GM19025 (cell line): Measurements from ENCODE around the gene C16orf74.
A peak's percentile ranks its signal among the peaks of the same experiment; 100 is the strongest.

Experiments used
- ATAC-seq: cut with Tn5 transposase; IDR thresholded peaks from one replicate; pipeline ENCODE4 v1.9.1; 2021; ENCODE audit warnings: mild to moderate bottlenecking, low read depth, moderate library complexity; ENCODE audit not compliant: unreplicated experiment

The C16orf74 gene

DNA sequence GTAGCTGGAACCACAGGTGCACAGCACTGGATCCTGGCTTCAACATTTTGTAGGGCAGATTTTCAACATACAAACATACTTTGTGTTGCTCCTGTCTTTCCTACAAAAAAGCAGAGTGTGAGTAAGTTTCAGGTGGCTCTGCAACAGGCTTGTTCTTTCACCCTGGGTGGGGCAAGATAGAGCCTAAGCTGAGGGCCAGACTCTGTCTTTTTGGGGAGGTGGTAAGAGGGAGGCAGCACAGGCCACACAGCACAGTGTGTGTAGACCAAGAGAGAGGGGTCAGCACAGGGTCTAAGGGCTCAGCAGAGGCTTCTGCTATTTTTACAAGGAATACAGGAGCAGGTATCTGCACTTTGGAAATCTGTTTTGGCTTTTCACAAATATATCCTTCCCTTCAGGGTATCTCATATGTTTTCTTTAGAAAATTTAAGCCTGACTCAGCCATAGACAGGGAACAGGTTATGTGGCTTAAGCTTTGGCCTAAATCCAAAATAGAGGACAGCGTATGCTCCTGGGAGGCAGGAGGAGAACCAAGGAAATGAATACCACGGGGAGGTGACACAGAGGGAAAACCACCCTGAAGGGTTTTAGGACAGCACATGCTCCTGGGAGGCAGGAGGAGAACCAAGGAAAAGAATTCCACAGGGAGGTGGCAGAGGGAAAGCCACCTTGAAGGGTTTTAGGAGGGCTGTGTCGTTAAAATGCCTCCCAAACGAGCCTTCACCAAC, 26.9 kb upstream of the C16orf74 start:
- no peak for ATAC-seq

DNA sequence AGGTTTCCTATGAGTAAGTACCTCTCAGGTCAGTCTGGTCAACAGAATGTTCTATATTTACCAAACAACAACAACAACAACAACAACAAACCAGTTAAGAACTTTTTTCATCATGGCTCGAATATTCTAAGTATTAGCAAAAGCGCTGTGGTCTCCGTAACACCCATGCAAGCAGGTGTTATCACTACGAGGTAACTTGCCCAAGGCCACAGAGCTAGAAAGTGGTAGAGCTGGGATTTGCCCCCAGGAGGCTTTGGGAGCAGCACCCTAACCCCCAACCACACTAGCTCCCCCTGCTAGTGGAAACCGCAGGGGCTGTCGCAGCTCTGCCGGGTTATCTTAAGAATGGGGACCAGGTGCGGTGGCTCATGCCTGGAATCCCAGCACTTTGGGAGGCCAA, 23.9 kb upstream of the C16orf74 start:
- ATAC-seq: no peak

DNA sequence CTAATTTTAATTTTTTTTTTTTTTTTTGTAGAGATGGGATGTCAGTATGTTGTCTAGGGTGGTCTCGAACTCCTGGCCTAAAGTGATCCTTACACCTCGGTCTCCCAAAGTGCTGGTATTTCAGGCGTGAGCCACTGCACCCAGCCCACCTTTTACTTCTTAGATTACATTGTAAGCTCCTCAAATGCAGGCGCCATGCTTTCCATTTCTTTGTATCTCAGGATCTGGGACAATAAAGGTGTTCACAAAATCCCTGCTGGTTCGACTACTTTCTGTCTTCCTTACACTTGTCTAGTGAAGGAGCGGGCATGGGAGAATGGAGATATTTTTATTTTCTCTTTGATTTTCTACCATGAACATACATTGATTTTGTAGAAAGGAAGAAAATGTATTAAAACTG, 23.2 kb upstream of the C16orf74 start:
- no peak for ATAC-seq

DNA sequence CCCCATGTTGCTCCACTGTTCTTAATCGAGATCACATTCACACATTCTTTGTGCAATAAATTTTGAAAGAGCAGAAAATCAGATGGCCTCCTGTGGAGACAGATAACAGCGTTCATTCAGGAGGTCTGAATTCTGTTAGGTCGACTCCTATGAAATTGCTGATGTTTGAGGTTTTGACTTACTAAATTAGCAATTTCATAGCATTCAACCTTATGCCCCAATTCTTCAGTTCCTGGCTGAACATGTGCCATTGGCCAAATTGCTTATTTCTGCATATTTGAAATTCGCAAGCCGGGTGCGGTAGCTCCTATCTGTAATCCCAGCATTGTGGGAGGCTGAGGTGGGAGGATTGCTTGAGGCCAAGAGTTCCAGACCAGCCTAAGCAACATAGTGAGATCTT, 22.1 kb upstream of the C16orf74 start:
- ATAC-seq: no peak

DNA sequence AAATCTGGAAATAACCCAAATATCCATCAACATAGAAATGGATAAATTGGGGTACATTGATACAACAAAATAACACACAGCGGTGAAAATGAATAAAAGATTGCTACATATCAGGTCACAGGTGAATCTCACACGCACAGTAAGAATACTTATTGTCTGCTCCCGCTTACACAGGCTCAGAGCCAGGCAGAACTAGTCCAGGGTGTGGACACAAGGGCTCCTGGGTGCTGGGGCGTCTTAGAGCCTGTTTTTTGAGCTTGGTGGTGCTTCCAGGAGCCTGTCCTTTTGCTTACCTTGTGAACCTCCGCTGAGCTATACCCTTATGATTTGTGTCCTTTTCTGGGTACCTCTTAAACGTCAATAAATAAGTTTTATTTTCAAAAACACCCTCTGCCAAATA, 19.8 kb upstream of the C16orf74 start:
- no peak for ATAC-seq

DNA sequence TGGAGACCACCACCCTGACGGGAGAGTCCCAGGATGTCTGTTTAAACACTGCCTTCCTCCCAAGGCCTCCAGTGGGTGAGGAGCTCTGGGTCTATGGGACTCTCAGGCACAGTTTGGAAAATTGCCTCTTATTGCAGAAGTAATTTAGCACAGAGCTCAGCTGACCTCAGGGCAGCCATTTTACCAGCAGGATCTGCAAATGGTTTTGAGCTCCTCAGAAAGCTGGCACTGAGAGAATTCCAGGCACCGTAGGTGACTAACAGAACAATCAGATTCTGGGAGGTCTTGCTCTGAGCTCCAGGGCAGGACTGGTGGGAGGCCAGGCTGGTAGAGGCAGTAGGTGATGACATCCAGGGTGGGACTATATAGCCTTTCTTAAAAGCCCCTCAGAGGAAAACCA, 17.3 kb upstream of the C16orf74 start:
- no peak for ATAC-seq

DNA sequence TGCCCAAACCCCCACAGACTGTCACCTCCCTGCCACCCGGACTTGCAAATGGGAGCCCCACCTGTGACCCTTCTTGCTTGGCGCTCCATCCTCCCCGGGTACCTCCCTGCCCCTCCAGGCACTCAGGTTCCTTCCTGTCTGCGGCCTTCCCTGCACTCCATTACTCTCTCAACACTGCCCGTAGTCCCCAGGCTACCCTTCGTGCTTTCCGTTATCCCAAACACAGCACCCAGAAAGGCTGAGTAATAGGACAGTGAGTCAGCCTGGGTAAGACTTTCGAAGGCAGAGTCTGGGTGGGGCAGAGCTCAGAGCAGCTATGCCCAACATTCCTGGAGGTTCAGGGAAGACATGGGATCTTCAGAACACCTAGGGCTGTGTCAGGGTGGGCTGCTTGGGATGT, 16.6 kb upstream of the C16orf74 start:
- no peak for ATAC-seq

DNA sequence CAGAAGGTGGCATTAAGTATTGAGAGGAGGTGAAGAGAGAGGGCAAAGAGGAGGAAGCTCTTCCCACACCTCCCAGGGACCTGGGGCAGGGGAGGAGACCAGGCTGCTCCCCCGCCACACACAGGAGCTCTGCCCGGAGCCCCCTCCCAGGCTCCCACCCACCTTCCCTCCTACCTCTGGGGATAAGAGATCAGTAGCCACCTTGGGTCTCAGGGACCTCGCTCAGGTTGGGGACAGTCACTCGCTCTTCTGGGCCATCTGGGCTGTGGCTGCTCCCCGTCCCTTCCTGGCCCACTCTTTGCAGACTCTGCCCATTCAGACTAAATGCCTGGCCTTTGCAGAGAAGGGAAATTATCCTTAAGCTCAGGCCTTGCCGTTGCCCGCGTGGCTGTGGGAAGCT, 14.9 kb upstream of the C16orf74 start:
- ATAC-seq: no peak

DNA sequence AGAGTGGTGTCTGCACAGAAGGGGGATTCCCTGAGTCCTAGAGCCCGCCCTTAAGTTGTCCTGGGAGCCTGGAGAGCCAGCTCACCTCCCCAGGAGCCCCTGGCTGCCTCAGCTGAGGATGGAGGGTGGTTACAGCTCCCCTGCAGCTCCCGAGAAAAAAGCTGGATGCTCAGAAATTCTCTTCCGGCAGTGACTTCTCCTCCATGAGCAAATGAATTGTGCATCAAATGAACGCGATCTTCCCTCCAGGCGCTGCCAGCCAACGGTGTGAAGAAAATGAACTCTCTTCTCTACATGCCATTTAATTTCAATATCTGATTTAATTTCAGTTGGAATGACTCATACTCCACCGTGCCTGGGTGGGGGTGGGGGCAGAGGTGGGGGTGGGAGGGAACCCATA, 14.3 kb upstream of the C16orf74 start:
- ATAC-seq: no peak

DNA sequence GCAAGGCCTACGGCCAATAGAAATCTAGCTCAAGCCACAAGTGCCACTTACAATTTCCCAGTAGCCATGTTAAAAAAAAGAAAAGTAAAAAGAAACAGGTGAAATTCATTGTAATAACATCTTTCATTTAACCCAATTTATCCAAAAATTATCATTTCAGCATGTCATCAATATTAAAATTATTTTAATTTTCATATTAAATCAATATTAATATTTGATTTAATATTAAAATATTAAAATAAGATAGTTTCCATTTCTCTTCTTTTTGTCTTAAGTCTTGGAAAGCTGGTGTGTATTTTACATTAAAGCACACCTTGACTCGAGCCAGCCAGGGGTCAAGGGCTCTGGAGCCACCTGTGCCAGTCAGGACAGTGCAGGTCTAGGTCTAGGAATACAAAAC, 12.7 kb upstream of the C16orf74 start:
- ATAC-seq: no peak

DNA sequence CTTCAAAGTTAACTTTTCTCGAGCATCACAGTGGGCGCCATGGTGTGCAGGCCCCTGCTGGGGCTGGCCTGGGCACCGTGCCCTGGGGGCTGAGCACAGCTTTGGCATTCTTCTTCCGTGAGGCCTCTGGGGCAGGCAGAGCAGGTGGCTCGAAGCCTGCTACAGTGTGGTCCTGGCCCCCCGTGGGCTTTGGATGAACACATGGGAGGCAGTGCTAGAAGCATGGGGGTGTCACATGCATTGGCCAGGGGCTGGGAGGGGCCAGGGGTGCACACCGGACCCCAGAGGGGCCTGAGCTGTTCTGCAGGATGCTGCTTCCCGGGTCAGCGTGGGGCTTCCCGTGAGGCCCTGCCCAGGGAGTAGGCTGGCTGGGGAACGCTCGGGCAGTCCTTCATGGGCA, 12.1 kb upstream of the C16orf74 start:
- ATAC-seq: no peak

DNA sequence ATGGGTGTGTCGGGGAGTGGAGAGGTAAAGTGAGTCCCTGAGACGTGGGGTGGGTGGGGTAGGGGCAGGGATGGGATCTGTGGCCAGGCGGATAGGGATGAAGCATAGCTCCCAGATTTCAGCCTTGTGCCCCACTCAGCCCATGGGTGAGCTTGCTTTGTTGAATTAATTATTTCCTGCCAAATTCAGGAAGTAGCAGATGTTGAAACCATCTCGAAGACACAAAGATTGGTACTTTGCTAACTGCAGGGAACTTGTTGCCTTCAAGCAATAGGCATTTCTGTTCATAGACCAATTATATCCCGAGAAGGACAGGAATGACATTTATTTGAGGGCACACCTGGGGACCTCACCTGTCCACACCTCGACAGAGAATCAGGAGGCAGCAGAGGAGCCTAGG, 11.0 kb upstream of the C16orf74 start:
- no peak for ATAC-seq

DNA sequence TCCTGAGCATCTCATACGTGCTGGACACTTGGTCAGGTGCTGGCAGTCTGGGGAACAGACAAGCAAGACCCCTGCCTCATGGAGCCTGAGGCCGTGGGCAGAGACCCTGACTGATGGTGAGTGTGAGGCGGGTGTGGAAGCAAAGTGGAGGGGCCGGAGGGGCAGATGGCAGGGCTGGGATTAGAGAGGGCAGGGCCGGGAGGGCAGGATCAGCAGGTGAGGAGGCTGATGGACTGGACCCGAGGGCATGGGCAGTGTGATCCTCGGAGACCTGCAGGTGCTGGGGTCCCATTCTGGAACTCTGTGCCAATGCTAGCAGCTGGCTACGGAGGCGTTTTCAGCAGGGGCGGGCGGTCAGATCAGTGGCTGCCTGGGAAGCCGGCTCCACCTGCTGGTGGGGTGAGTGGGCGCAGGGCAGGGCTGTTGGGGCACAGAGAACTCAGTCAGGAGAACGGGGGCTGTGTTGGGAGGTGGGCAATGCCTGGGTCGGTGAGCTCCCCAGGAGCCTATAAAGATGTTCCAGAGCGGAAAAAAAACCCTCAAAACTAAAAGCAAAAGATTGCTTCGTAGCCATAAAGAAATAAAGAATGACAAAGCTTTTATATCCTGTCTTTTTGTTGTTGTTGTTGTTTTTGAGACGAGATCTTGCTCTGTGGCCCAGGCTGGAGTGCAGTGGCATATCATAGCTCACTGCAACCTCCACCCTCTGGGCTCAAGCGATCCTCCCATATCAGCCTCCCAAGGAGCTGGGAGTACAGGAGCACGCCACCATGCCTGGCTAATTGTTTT, 8.9 kb upstream of the C16orf74 start:
- ATAC-seq: no peak

DNA sequence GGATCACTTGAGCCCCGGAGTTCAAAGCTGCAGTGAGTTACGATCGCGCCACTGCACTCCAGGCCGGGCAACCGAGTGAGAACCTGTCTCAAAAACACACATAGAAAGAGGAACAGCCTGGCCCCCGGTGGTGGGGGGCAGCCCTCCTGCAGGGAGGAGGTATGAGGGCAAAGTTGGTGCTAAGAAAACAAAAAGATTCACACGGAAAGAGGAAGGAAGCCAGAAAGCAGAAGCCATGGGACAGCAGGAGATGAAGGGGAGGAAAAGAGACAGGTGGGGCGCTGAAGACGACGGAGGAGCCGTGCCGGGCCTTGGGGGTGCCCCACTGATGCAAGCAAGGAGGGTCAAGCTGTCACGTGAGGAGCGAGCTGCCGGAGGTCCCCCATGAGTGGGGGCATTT, 8.2 kb upstream of the C16orf74 start:
- ATAC-seq: no peak

DNA sequence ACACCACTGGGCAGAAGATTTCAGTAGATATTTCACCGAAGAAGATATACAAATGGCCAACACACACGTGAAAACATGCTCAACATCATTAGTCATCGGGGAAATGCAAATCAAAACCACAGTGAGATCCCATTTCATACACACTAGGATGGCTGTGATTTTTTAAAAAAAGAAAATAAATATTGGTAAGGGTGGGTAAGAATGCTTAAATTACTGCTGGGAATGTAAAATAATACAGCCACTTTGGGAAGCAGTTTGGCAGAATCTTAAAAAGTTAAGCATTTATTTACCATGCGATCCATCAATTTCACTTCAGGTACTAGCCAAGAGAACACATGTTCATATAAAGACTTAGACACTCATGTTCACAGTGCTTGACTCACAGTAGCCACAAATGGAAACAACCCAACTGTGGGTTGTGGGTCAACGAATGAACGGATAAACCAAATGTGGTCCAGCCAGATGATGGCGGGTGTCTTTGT, 6.5 kb upstream of the C16orf74 start:
- ATAC-seq: no peak

DNA sequence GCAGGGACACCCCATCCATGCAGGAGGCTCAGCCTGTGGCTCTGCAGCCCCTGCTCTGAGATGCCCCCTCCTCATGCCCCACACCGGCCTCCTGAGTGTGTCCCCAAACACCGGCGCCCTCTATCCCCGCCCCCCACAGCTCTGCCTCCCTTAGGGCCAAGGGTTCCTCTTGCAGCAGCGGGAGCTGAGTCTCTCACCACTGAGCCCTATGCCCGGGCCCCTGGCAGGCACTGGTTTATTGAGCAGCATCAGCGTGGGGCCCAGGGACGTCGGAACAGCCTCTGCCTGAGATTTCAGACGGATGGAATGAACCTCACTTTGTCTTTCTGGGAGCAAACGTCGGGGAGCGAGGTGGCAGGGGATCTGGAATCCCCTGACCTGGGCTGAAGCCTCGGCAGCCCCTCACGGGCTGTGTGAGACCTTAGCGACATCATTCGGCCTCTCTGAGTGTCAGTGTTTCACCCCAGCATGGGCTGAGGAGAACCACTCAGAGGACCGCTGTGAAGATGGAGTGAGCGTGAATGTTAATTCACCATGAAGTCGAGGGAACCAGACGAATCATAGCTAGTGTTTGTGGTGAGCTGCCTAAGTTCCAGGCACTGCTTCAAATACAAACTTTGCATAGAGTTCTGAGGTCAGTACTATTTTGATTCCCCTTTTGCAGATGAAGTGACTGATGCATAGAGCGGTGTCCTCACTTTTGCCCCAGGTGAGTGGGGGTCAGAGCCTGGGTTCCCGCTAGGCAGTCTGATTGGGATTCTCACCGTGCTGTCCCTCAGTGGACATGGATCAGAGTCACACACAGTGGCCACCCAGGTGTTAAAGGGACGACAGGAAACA, 5.3 kb upstream of the C16orf74 start:
- ATAC-seq: peak; percentile 53

DNA sequence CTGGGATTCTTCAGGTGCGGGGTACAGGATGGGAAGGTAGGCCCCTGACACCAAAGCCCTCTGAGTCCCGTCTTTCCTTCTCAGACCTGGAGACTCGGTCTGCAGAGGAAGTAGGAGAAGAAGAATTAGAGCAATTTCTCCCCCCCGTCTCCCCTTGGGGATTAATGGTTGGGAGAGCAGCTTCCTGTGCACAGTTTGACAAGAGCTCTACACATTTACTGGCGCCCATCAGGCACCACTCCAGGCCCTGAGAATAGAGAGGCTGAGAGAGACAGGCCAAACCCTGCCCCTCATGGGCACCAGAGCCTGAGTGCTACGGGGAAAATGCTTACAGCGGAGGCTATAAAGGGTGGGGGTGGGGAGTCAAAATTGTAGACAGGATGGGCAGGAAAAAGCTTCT, 3.5 kb upstream of the C16orf74 start:
- ATAC-seq: no peak

DNA sequence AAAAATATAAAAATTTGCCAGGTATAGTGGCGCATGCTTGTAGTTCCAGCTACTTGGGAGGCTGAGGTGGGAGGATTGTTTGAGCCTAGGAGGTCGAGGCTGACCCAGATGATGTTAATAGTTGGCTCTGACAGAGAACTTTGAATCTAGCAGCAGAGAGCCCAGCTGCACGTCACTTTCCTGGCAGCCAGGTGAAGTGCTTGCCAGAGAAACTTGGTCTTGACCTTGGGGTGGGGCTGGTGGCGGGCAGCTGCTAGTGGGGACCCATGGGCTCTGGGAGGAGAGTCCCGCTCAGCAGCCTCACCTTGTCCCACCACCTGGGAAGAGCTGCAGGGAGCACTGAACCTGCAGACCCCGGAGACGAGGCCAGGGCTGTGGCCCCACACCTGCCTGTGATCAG, 3.1 kb upstream of the C16orf74 start:
- ATAC-seq: no peak

DNA sequence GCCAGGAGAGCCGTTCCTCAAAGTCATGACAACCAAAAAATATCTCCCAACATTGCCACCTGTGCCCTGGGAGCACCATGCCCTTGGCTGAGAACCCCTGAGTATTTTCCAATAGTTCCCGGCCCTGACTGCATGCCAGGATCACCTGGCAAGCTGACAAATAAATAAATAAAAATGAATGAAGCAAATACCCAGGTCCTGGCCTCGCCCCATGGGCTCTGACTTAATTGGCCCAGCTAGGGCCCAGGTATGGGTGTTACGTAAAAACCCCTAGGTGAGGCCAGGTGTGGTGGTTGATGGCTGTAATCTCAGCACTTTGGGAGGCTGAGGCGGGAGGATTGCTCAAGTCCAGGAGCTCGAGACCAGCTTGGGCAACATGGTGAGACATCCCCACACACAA, 2.7 kb upstream of the C16orf74 start:
- no peak for ATAC-seq

DNA sequence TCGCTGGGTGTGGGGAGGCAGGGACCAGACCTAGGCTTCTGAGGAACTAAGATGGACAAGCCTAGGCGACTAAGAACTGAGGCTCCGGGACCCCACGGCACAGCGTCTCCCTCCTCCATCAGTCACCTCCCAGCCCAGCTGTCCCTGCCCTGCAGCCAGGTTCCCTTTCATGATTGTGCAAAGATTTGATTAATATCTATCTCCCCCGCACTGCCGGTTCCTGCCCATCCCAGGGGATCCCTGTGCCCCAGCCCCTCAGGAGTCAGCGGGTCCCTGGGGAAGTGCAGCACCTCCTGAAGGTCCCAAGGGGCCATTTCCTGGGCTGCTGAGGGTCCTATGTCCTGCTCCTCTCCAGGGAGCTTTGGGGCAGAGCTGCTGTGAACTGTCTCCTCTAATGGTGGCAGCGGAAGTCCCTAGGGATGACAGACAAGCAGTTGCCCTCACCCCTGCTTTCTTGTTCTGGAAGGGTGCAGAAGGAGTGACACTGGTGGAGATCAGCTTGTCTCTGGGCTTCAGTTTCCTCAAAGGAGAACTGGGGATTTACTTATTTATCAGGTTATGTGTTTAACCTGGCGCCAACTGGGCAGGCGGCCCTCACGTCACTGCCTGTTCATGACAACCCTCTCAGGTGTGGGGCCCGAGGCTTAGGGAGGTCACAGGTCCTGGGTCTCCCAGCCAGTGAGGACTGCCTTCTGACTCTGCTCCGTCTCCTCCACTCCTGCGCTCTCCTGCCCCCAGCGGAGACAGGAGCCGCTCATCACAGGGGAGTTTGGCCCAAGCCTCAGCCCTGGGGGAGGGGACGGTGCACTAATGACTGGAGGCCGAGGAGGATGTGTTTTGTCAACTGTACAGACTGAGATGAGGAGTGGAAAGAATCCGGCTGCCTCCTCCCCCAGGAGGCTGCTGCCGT, 1.9 kb upstream of the C16orf74 start:
- ATAC-seq: no peak
